AG20443 (cell line): ENCODE results near the gene ATP4A.
"Not testable (repeated sequence)": the region's sequence is repeated elsewhere in the genome, so short reads cannot be mapped to it uniquely, and the experiment has no call there.

ENCODE experiments used
- DNase-seq: peaks from one replicate; pipeline ENCODE4 v3.0.0; 2012; ENCODE audit warnings: low spot score, mixed read lengths

ATP4A gene

DNA sequence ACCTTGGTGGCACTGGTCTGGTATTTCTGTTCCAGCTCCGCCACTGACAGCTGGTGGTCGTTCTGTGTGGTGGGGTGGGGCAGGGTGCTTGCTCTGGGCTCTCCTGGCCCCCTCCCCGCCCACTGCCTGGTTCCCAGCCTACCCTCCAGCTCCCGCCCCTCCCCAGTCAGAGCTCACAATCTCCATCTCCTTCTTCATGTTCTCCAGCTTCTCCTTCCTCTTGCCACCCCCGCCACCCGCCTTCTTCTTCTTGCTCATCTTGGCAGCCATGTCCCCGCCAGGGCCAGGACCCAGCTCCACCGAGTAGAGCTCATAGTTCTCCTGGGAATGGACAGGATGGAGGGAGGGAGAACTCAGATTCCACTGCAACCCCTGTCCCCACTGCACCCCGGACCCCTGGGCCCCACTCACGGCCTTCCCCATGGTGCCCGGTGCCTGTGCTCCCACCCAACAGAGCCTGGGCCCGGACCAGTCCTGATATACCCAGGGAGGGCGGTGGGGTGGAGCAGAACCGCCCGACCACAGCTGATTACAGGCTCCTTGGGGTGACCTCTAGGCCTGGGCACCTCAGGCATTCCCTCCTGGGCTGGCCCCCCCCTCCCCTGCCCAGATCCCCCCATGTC lies at the start of gene ATP4A:
Gene ATP4A (minus strand): TSS at position 452 of the 623 bp plus-strand sequence. CDS start 29 bp downstream, at position 423.
- no peak for DNase-seq

- DNase-seq, result peak; percentile 98
These were observed 49.3 kb upstream of the ATP4A start, which contains the start of gene HAUS5 for GRCh38 chr19:35612559-35613321. Gene HAUS5 (plus strand): TSS chr19:35612735. CDS start chr19:35612795, 60 bp downstream.

- no peak for DNase-seq
These were observed 48.7 kb upstream of the ATP4A start for GRCh38 chr19:35612224-35612558.

DNA sequence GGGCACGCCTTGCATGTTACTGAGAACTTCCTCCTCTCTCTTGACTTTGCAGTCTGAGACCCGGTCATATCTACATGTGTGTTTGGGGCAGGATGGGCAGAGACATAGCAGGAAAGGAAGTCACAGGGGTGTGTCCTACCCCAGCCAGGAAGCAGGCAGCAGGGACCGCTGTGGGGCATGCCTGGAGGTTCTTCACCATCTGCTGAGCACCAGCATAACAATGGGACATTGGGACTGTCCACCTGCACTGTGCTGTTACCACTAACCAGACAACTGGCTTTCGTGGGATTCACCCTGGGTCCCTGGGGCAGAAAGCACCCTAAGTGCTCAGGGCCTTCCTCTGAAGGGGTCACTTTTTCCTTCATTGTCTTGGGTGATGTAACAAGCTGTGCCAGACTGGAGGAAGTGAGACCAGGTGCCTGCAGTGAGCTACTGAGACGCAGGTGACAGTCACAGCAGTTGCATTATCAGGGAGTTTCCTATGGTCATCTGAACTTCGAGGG lies 46.4 kb upstream of the ATP4A start:
- DNase-seq, result no peak

GRCh38 chr19:35608251-35608650 lies 44.8 kb upstream of the ATP4A start:
- DNase-seq, result no peak

DNA sequence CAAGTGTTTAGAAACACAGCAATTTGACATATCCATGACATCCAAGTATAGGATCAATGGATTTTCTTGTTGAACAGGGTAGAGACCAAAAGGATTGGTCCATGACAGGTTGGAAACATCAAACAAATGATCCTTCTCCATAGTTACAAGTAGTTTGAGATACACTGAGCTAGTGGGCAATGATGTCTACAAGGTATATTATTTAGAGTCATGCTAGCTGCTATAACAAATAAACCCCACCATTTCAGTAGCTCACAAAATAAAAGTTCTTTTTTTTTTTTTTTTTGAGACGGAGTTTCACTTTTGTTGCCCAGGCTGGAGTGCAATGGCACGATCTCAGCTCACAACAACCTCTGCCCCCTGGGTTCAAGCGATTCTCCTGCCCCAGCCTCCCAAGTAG lies 44.2 kb upstream of the ATP4A start:
- DNase-seq, result no peak

DNA sequence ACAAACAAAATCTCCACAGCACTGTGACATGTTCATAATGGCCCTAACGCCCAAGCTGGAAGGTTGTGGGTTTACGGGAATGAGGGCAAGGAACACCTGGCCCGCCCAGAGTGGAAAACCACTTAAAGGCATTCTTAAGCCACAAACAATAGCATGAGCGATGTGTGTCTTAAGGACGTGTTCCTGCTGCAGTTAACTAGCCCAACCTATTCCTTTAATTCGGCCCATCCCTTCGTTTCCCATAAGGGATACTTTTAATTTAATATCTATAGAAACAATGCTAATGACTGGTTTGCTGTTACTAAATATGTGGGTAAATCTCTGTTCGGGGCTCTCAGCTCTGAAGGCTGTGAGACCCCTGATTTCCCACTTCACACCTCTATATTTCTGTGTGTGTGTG lies 43.7 kb upstream of the ATP4A start:
- DNase-seq, result not testable (repeated sequence)

- DNase-seq, result not testable (repeated sequence)
These were observed 41.0 kb upstream of the ATP4A start for GRCh38 chr19:35604436-35604835.

GRCh38 chr19:35601971-35602370 lies 38.5 kb upstream of the ATP4A start:
- no peak for DNase-seq

- DNase-seq, result no peak
These were observed 33.0 kb upstream of the ATP4A start for GRCh38 chr19:35596366-35596999.

- no peak for DNase-seq
These were observed 32.5 kb upstream of the ATP4A start for GRCh38 chr19:35595928-35596327.

DNA sequence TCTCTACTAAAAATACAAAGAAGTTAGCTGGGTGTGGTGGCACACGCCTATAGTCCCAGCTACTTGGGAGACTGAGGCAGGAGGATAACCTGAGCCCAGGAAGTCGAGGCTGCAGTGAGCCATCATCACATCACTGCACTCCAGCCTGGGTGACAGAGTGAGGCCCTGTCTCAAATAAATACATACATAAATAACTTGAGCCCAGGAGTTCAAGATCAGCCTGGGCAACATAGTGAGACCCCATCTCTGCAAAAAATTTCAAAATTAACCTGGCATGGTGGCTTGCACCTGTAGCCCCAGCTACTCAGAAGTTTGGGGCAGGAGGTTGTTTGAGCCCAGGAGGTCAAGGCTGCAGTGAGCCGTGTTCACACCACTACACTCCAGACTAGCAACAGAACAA lies 31.6 kb upstream of the ATP4A start:
- not testable (repeated sequence) for DNase-seq

- peak; percentile 57 for DNase-seq
These were observed 28.8 kb upstream of the ATP4A start for GRCh38 chr19:35592226-35592625.

DNA sequence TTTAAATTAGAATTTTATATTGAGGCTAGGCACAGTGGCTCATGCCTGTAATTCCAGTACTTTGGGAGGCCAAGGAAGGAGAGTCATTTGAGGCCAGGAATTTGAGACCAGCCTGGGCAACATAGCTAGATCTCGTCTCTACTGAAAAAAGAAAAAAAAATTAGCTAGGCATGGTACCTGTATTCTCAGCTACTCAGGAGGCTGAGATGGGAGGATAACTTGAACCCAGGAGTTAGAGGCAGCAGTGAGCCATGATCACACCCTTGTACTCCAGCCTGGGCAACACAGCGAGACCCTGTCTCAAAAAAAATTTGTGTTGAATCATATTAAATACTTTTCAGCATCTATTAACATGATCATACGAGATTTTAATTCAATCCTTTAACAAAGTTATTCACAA lies 27.4 kb upstream of the ATP4A start:
- DNase-seq, result no peak

DNA sequence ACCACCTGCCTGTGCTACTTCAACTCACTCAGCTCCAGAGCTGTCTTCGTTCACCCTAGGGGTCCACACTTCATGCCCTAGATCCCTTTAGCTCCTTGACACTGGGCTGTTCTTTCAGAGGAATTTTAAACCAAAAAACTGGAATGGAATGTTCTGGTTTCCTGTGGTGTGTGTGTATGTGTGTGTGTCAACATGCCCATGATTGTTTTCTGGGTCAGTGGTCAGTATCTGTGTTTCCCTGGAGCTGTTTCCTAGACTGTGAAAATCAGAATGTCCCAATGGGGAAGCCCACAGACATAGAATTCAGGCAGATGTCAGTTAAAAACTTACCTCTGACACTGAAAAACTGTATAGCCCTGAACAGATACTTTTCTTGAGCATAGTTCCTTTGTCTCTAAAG lies 23.9 kb upstream of the ATP4A start:
- DNase-seq, result no peak

DNA sequence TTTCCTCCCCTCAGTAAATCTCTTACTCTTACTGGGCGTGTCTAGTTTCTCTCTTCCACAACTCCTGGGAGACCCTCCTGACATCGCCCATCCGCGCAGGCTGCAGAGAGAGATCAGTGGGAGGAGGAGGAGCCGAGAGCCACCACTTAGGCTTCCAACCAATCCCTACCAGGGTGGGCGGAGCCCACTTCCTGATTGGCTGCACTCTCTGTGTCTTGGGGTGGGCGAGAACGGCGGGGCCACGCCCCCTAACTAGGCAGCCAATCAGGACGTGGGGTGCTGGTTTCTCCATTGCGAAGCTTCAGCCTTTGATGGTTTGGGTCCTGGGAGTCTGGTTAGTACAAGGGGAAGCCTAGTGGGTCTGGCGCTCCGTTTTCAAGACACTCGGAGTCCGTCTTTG lies 22.4 kb upstream of the ATP4A start, which contains the start of gene PMIS2:
Gene PMIS2 (plus strand): TSS at position 326 of the 400 bp plus-strand sequence. CDS start 87 bp downstream, outside the sequence.
- DNase-seq, result no peak

GRCh38 chr19:35582760-35583159 lies 19.3 kb upstream of the ATP4A start:
- no peak for DNase-seq

- no peak for DNase-seq
These were observed 15.2 kb upstream of the ATP4A start for GRCh38 chr19:35578707-35579106.

GRCh38 chr19:35577918-35578317 lies 14.5 kb upstream of the ATP4A start:
- no peak for DNase-seq

GRCh38 chr19:35571406-35571965 lies 8.0 kb upstream of the ATP4A start:
- no peak for DNase-seq

DNA sequence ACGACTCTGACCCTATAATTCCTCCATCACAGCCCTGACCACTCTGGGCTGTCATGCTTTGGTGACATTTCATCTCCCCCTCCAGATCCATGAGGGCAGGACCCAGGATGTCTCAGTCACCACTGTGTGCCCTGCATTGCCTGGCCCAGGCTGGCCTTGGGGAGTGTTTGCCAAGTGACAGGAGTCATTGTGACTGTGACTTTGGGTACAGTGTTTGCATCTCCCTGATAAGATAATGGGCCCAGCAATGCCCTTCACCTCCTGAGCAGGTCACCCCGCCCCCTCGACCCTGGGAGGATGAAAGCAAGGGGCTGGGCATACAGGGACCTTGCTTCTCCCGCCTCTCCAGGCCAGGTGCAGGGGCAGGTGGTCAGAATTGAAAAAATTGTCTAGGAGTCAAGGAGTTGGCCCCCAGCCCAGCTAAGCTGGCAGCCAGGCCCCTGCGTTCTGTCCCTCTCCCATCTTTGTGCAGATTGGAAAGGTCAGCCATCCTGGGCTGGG lies 5.9 kb upstream of the ATP4A start:
- DNase-seq, result no peak

- no peak for DNase-seq
These were observed 3.3 kb upstream of the ATP4A start for GRCh38 chr19:35566738-35567137.
